ENCODE measurements around the gene ZC3H10.

- no peak for TF ChIP-seq CTCF (IDR thresholded peaks at IDR 0.05; ENCODE audit: insufficient read depth, low read depth, low read length)
- TF ChIP-seq EZH2 (IDR thresholded peaks at IDR 0.05; ENCODE audit: insufficient read depth, low read length), result no peak
Observed at GRCh38 chr12:56120158-56120846, 2.2 kb downstream of the ZC3H10 start.
